H1 (cell line): ENCODE measurements around the gene ARHGAP22. TPM values are rescaled to one million over a fixed set of nuclear protein-coding genes. Genes with fewer than 3 reads are reported as not detected.
A peak's percentile ranks its signal among the peaks of the same experiment; 100 is the strongest.

Experiments used
- CTCF ChIA-PET: fragments of 300-600 bp; sonication (Branson Sonifier 250); formaldehyde crosslinking; loops from one replicate; lab custom pipeline; 2021; ENCODE audit not compliant: partially characterized antibody; lab: Charles Lee
- POLR2A ChIA-PET: fragments of 300-600 bp; sonication (Branson Sonifier 250); formaldehyde crosslinking; loops from one replicate; lab custom pipeline; 2021; ENCODE audit warnings: inconsistent platforms; ENCODE audit not compliant: partially characterized antibody; lab: Charles Lee
- DNase-seq, 2 experiments: peaks; one replicate each; pipeline versions ENCODE4 v3.0.0 to v3.0.0-alpha.2; 2010 to 2022; ENCODE audit warnings: low spot score in 2 of 2, low read depth in 1 of 2, mixed read lengths in 1 of 2
- FAIRE-seq: peaks from 2 replicates; lab custom pipeline; 2011; peaks lifted over from hg19 to GRCh38; lab: Jason Lieb, UNC
- H2AFZ ChIP-seq: 2 replicates; pipeline ENCODE4 v1.8.1; 2012; ENCODE audit warnings: low read length, inconsistent platforms
- H2AK5ac ChIP-seq: 2 replicates; pipeline ENCODE4 v1.6.1; 2013; ENCODE audit warnings: low read depth, low read length
- H2BK120ac ChIP-seq: replicated peaks from 2 replicates; pipeline ENCODE3; 2013; ENCODE audit warnings: low read depth, low read length, inconsistent platforms
- H2BK12ac ChIP-seq: 2 replicates; pipeline ENCODE4 v1.6.1; 2013; ENCODE audit warnings: low read depth, low read length
- H2BK15ac ChIP-seq: 2 replicates; pipeline ENCODE4 v1.6.1; 2013; ENCODE audit warnings: low read length
- H2BK20ac ChIP-seq: 2 replicates; pipeline ENCODE4 v1.6.1; 2013; ENCODE audit warnings: low read length
- H2BK5ac ChIP-seq: 2 replicates; pipeline ENCODE4 v1.6.1; 2013; ENCODE audit warnings: low read depth, low read length
- H3K14ac ChIP-seq: 2 replicates; pipeline ENCODE4 v1.6.1; 2013; ENCODE audit warnings: inconsistent platforms; ENCODE audit not compliant: insufficient read length
- H3K18ac ChIP-seq: 2 replicates; pipeline ENCODE4 v1.6.1; 2013; ENCODE audit warnings: low read length; ENCODE audit errors: extremely low read depth
- H3K23ac ChIP-seq: 2 replicates; pipeline ENCODE4 v1.6.1; 2013; ENCODE audit warnings: inconsistent platforms; ENCODE audit not compliant: insufficient read length
- H3K23me2 ChIP-seq: 2 replicates; pipeline ENCODE4 v1.6.1; 2013; ENCODE audit warnings: low read depth, low read length
- H3K27ac ChIP-seq: 2 replicates; pipeline ENCODE4 v1.6.1; 2011; ENCODE audit warnings: low read depth, low read length, inconsistent platforms
- H3K27me3 ChIP-seq, 4 experiments: replicated peaks in 1 of 4; 1 replicate in 1 of 4; 2 replicates in 3 of 4; pipeline versions ENCODE4 v1.6.1 to v1.8.1; 2011 to 2013; ENCODE audit warnings: low read length in 3 of 4, mild to moderate bottlenecking in 3 of 4, inconsistent platforms in 2 of 4, mixed read lengths in 2 of 4, moderate library complexity in 1 of 4; ENCODE audit not compliant: control insufficient read depth in 3 of 4, insufficient read depth in 3 of 4; ENCODE audit errors: extremely low read depth in 1 of 4
- H3K36me3 ChIP-seq, 4 experiments: 2 replicates each; pipeline versions ENCODE4 v1.6.1 to v1.8.1; 2011 to 2013; ENCODE audit warnings: mild to moderate bottlenecking in 4 of 4, low read length in 3 of 4, moderate library complexity in 2 of 4, control low read depth in 1 of 4, inconsistent platforms in 1 of 4; ENCODE audit not compliant: insufficient read depth in 4 of 4, control insufficient read depth in 2 of 4
- H3K4ac ChIP-seq: replicated peaks from 2 replicates; pipeline ENCODE3; 2013; ENCODE audit warnings: low read length, low read depth, mixed read lengths, inconsistent platforms; ENCODE audit not compliant: insufficient read length
- H3K4me1 ChIP-seq, 4 experiments: replicated peaks in 1 of 4; 1 replicate in 1 of 4; 2 replicates in 3 of 4; pipeline versions ENCODE4 v1.6.1 to v1.8.1; 2011 to 2013; ENCODE audit warnings: low read length in 3 of 4, inconsistent platforms in 2 of 4, mixed read lengths in 1 of 4; ENCODE audit not compliant: insufficient read depth in 4 of 4, control insufficient read depth in 3 of 4
- H3K4me2 ChIP-seq, 2 experiments: 2 replicates each; pipeline versions ENCODE4 v1.6.1 to v1.8.1; 2011 to 2013; ENCODE audit warnings: low read depth in 2 of 2, low read length in 2 of 2, control low read depth in 1 of 2, inconsistent platforms in 1 of 2, mild to moderate bottlenecking in 1 of 2; ENCODE audit not compliant: insufficient read depth in 1 of 2
- H3K4me3 ChIP-seq, 4 experiments: fragments of 200-600, 300-600 bp in 1 of 4; sonication (generic), shearing (Covaris generic), sonication (Bioruptor Twin) in 1 of 4; 2 replicates each; pipeline versions ENCODE4 v1.5.1 to v1.8.1; 2011 to 2016; ENCODE audit warnings: low read length in 4 of 4, low read depth in 3 of 4, control low read depth in 2 of 4, inconsistent platforms in 2 of 4, mild to moderate bottlenecking in 2 of 4, mixed read lengths in 1 of 4, moderate library complexity in 1 of 4; ENCODE audit not compliant: insufficient read depth in 2 of 4; ENCODE audit errors: extremely low read depth in 1 of 4
- H3K56ac ChIP-seq: replicated peaks from 2 replicates; pipeline ENCODE3; 2013; ENCODE audit warnings: low read depth, mild to moderate bottlenecking, mixed read lengths, low read length, inconsistent platforms; ENCODE audit not compliant: insufficient read length
- H3K79me1 ChIP-seq: 2 replicates; pipeline ENCODE4 v1.6.1; 2013; ENCODE audit warnings: low read depth, low read length, control low read depth
- H3K79me2 ChIP-seq, 2 experiments: 2 replicates each; pipeline versions ENCODE4 v1.6.1 to v1.8.1; 2012 to 2013; ENCODE audit warnings: low read length in 2 of 2, mild to moderate bottlenecking in 2 of 2, inconsistent platforms in 1 of 2; ENCODE audit not compliant: insufficient read depth in 2 of 2, control insufficient read depth in 1 of 2
- H3K9ac ChIP-seq, 4 experiments: replicated peaks in 1 of 4; 1 replicate in 1 of 4; 2 replicates in 3 of 4; pipeline versions ENCODE4 v1.6.1 to v1.8.1; 2011 to 2013; ENCODE audit warnings: low read depth in 3 of 4, low read length in 3 of 4, control low read depth in 2 of 4, mild to moderate bottlenecking in 2 of 4, moderate library complexity in 2 of 4, inconsistent platforms in 1 of 4; ENCODE audit errors: extremely low read depth in 1 of 4
- H3K9me3 ChIP-seq, 2 experiments: 2 replicates each; pipeline versions ENCODE4 v1.6.1 to v1.8.1; 2012 to 2013; ENCODE audit warnings: mild to moderate bottlenecking in 2 of 2, moderate library complexity in 2 of 2, control low read depth in 1 of 2, inconsistent platforms in 1 of 2, low read depth in 1 of 2, low read length in 1 of 2, mixed read lengths in 1 of 2; ENCODE audit not compliant: insufficient read depth in 2 of 2
- H4K20me1 ChIP-seq, 2 experiments: replicated peaks in 1 of 2; 2 replicates each; pipeline versions ENCODE3 to v1.8.1; 2011 to 2013; ENCODE audit warnings: inconsistent platforms in 2 of 2, low read length in 2 of 2, mild to moderate bottlenecking in 1 of 2; ENCODE audit not compliant: insufficient read depth in 2 of 2, control insufficient read depth in 1 of 2
- H4K5ac ChIP-seq: 2 replicates; pipeline ENCODE4 v1.6.1; 2013; ENCODE audit warnings: low read length, low read depth, mixed read lengths, inconsistent platforms; ENCODE audit not compliant: insufficient read length
- H4K8ac ChIP-seq: 2 replicates; pipeline ENCODE4 v1.8.0; 2013; ENCODE audit warnings: mild to moderate bottlenecking, moderate library complexity, low read length, inconsistent platforms; ENCODE audit not compliant: insufficient read depth; ENCODE audit errors: extremely low read depth
- H4K91ac ChIP-seq: replicated peaks from 2 replicates; pipeline ENCODE3; 2013; ENCODE audit warnings: low read length, mixed read lengths, inconsistent platforms; ENCODE audit not compliant: insufficient read length
- EZH2 ChIP-seq: fragments of 200-600 bp; sonication (generic); IDR thresholded peaks from 2 replicates; pipeline ENCODE4 v1.7.1; 2012; ENCODE audit warnings: low read depth, mild to moderate bottlenecking, moderate library complexity, low read length, inconsistent platforms; ENCODE audit not compliant: severe bottlenecking
- GABPA ChIP-seq: IDR thresholded peaks from 2 replicates; pipeline ENCODE4 v1.6.1; 2011; ENCODE audit warnings: mild to moderate bottlenecking, low read length, moderate library complexity, borderline replicate concordance; ENCODE audit not compliant: insufficient read depth
- HDAC2 ChIP-seq, 2 experiments: fragments of 300-600 bp in 1 of 2; sonication (generic) in 1 of 2; IDR thresholded peaks; 2 replicates each; pipeline ENCODE4 v1.6.1; 2011 to 2012; ENCODE audit warnings: low read depth in 2 of 2, low read length in 2 of 2, mild to moderate bottlenecking in 2 of 2, moderate library complexity in 2 of 2, borderline replicate concordance in 1 of 2, inconsistent platforms in 1 of 2
- NANOG ChIP-seq: IDR thresholded peaks from 2 replicates; pipeline ENCODE4 v1.6.1; 2011; ENCODE audit warnings: low read length, low read depth, mild to moderate bottlenecking, inconsistent platforms; ENCODE audit not compliant: insufficient read depth, poor library complexity, severe bottlenecking
- POLR2AphosphoS5 ChIP-seq: IDR thresholded peaks from 2 replicates; pipeline ENCODE4 v1.6.1; 2011; ENCODE audit warnings: low read depth, low read length
- SIN3A ChIP-seq, 2 experiments: IDR thresholded peaks in 1 of 2; conservative IDR thresholded peaks in 1 of 2; 2 replicates each; pipeline ENCODE4 v1.6.1; 2011 to 2012; ENCODE audit warnings: low read length in 2 of 2, improper control_type of control experiment in 1 of 2, low read depth in 1 of 2, mild to moderate bottlenecking in 1 of 2
- SIRT6 ChIP-seq: IDR thresholded peaks from one replicate; pipeline ENCODE4 v1.7.1; 2012; ENCODE audit warnings: low read length, inconsistent platforms
- SUZ12 ChIP-seq: fragments of 200-600 bp; sonication (generic); IDR thresholded peaks from 2 replicates; pipeline ENCODE4 v1.6.1; 2012; ENCODE audit warnings: mild to moderate bottlenecking, inconsistent platforms, low read length, moderate library complexity, mixed read lengths
- TAF7 ChIP-seq: optimal IDR thresholded peaks from 2 replicates; pipeline ENCODE3; 2011; ENCODE audit warnings: low read depth, mild to moderate bottlenecking, inconsistent platforms, low read length, moderate library complexity, borderline replicate concordance
- TCF12 ChIP-seq: IDR thresholded peaks from 2 replicates; pipeline ENCODE4 v1.6.1; 2011; ENCODE audit warnings: low read depth, mild to moderate bottlenecking, low read length
- WGBS, 2 experiments: shearing (Covaris generic) in 1 of 2; methylation state at CpG; one replicate each; pipeline versions ENCODE4 v1.1.6 to v1.1.7; 2013 to 2015; ENCODE audit warnings: low lambda C conversion rate in 2 of 2, mixed read lengths in 2 of 2, inconsistent platforms in 1 of 2, low coverage in 1 of 2, missing lambda C conversion rate in 1 of 2; ENCODE audit not compliant: insufficient replicate concordance in 2 of 2, insufficient coverage in 1 of 2, insufficient read length in 1 of 2; ENCODE audit errors: extremely low coverage in 1 of 2, missing lambda C conversion rate in 1 of 2; 5-methylcytosine and 5-hydroxymethylcytosine counted together
- polyA plus RNA-seq, 7 experiments: library from polyadenylated mRNA; depleted of rRNA in 3 of 7; stranded (reverse) in 5 of 7; unstranded in 2 of 7; fragments of >200 nt in 5 of 7; fragments of 200-250 nt in 2 of 7; gene quantifications; 1 replicate in 5 of 7; 2 replicates in 1 of 7; 4 replicates in 1 of 7; pipeline versions ENCODE4 v1.2.1 to v1.2.3, GENCODE V29; 2011 to 2013; ENCODE audit warnings: missing spikeins in 2 of 7, mixed read lengths in 2 of 7
- total RNA-seq: library from RNA; stranded (reverse); fragmentation: NEBNext Ultra II Directional; extraction: Animal tissue kit (Norgen Biotek cat#: 25700); gene quantifications from 2 replicates; pipeline ENCODE4 v1.2.1, GENCODE V29; 2021
- TF ChIP-seq, protein P1 (sequence below): IDR thresholded peaks from 2 replicates; pipeline ENCODE4 v1.6.1; 2011; ENCODE audit warnings: low read length, improper control_type of control experiment

The ARHGAP22 gene
- total and polyA plus RNA-seq, 2 of the 8 experiments (the other 6 are each of a cell fraction or from before 2014, with no cell fraction given): 3.6 to 11.2 TPM

DNA sequence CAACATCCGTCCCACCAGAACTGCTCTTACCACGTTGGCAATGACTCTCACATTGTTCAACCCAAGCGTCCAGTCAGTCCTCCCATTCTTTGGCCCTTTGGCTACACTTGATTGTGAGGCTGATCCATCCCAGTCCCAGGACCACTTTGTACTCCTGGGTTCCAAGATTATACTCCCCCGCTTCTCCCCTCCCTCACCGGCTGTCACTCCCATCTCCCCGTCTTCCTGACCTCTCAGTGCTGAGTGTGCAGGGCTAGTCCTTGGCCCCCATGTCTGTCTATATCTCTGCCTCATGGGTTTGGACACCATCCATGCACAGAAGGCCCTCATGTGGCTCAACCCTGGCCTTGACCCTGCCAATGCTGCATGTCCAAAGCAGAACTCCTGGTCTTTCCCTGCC is 12.5 kb downstream of the ARHGAP22 start:
- CTCF ChIA-PET: interaction anchor here (4.8 to 18.5 kb wide), 2 partner anchors 16 to 23 kb away, joined by 25 to 172 read pairs; partner anchors contain the start of gene ARHGAP22
- Histone ChIP-seq H2BK15ac (no peak overlapping the region), H2BK12ac (no peak overlapping the region), H3K27ac (no peak overlapping the region), H3K27me3 (no peaks in the 10 kb centered on the region), H2BK120ac (no peak overlapping the region), H4K91ac (no peak overlapping the region), H2BK20ac (peak overlapping the region; percentile 23; the same call in 1 of the 2 replicates), H3K36me3 (no peaks in the 10 kb centered on the region), H3K23me2 (no peaks in the 10 kb centered on the region), H3K56ac (no peak overlapping the region), H2AK5ac (no peak overlapping the region), H3K18ac (no peak overlapping the region), H3K79me1 (no peaks in the 10 kb centered on the region), H3K4me2 (no peak overlapping the region), H2AFZ (no peak overlapping the region), H3K79me2 (no peaks in the 10 kb centered on the region), H2BK5ac (no peak overlapping the region), H4K20me1 (no peaks in the 10 kb centered on the region), H3K14ac (no peak overlapping the region), H4K5ac (no peak overlapping the region), H3K9me3 (no peaks in the 10 kb centered on the region), H3K9ac (no peak overlapping the region), H3K4me1 (peaks cover 2 to 15% (median 8%) of the 10 kb centered on the region in 4 experiments; a peak in 5 of 7 replicates), H3K23ac (no peak overlapping the region), H3K4me3 (no peak overlapping the region), H3K4ac (no peak overlapping the region), H4K8ac (peak overlapping the region; percentile 9; the same call in 1 of the 2 replicates)
- FAIRE-seq (no peak), DNase-seq (no peak)
- POLR2A ChIA-PET: no interaction called here
- 90% methylated on average over 6 of the region's 6 CpGs; no CpG with 5 or more reads in 1 of the 2 experiments for WGBS, 2 experiments
- TF ChIP-seq POLR2AphosphoS5 (no peak), SIN3A (conservative IDR thresholded peaks at IDR 0.05 in 1 of 2, IDR thresholded peaks at IDR 0.05 in 1 of 2; ENCODE audit: low read depth in 1 of 2, low read length in 2 of 2) (no peak), TCF12 (no peak), HDAC2 (IDR thresholded peaks at IDR 0.05; ENCODE audit: borderline replicate concordance in 1 of 2, low read depth in 2 of 2, low read length in 2 of 2) (no peak), SIRT6 (no peak), EZH2 (no peak), TAF7 (no peak), SUZ12 (no peak), NANOG (no peak), GABPA (no peak)
- TF ChIP-seq, protein P1, sequence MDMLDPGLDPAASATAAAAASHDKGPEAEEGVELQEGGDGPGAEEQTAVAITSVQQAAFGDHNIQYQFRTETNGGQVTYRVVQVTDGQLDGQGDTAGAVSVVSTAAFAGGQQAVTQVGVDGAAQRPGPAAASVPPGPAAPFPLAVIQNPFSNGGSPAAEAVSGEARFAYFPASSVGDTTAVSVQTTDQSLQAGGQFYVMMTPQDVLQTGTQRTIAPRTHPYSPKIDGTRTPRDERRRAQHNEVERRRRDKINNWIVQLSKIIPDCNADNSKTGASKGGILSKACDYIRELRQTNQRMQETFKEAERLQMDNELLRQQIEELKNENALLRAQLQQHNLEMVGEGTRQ: no peak
